Activated CD4-positive, alpha-beta T cell treated with anti-CD3 and anti-CD28 coated beads for 4 hours (primary cell): ENCODE data around the gene TCEANC2.
"Not testable (repeated sequence)": the region's sequence is repeated elsewhere in the genome, so short reads cannot be mapped to it uniquely, and the experiment has no call there.

ENCODE experiments used
- DNase-seq, 2 donors: peaks; one replicate each; pipeline ENCODE4 v3.0.0-alpha.2; 2020

The TCEANC2 gene

GRCh38 chr1:54052934-54053744 is at the start of gene TCEANC2, which contains the start of gene TMEM59:
TCEANC2 (plus strand) TSS chr1:54053608; CDS start chr1:54054423, 815 bp downstream.
TMEM59 (minus strand) TSS chr1:54053204; CDS start chr1:54053188, 16 bp downstream.
- peak; percentile 96 to 97 for DNase-seq

GRCh38 chr1:54003750-54004480 is 49.5 kb upstream of the TCEANC2 start:
- DNase-seq = not testable (repeated sequence)

GRCh38 chr1:54004481-54005049 is 48.8 kb upstream of the TCEANC2 start:
- DNase-seq = no peak

GRCh38 chr1:54006508-54006907 is 46.9 kb upstream of the TCEANC2 start:
- DNase-seq = no peak

- DNase-seq = no peak
These were observed 45.8 kb upstream of the TCEANC2 start for GRCh38 chr1:54007613-54008012.

GRCh38 chr1:54008876-54009275 is 44.5 kb upstream of the TCEANC2 start:
- no peak for DNase-seq

GRCh38 chr1:54009406-54009805 is 44.0 kb upstream of the TCEANC2 start:
- no peak for DNase-seq

- no peak for DNase-seq
These were observed 42.8 kb upstream of the TCEANC2 start for GRCh38 chr1:54010415-54011117.

GRCh38 chr1:54011316-54012007 is 41.9 kb upstream of the TCEANC2 start:
- DNase-seq = no peak

GRCh38 chr1:54012008-54012325 is 41.4 kb upstream of the TCEANC2 start:
- no peak for DNase-seq

- DNase-seq = no peak
These were observed 40.5 kb upstream of the TCEANC2 start for GRCh38 chr1:54012863-54013262.

GRCh38 chr1:54013393-54014008 is 39.9 kb upstream of the TCEANC2 start:
- no peak for DNase-seq

GRCh38 chr1:54014009-54014629 is 39.3 kb upstream of the TCEANC2 start:
- no peak for DNase-seq

- DNase-seq = no peak
These were observed 36.8 kb upstream of the TCEANC2 start for GRCh38 chr1:54016343-54017282.

- DNase-seq = no peak
These were observed 35.4 kb upstream of the TCEANC2 start, which contains the start of gene LDLRAD1 for GRCh38 chr1:54017979-54018378. LDLRAD1 (minus strand) TSS chr1:54018186; CDS start chr1:54018112, 74 bp downstream.

GRCh38 chr1:54018635-54019034 is 34.8 kb upstream of the TCEANC2 start:
- no peak for DNase-seq

- not testable (repeated sequence) for DNase-seq
These were observed 33.7 kb upstream of the TCEANC2 start for GRCh38 chr1:54019562-54020176.

GRCh38 chr1:54024358-54024757 is 29.1 kb upstream of the TCEANC2 start:
- DNase-seq = no peak

GRCh38 chr1:54024811-54025210 is 28.6 kb upstream of the TCEANC2 start:
- DNase-seq = not testable (repeated sequence)

GRCh38 chr1:54027848-54028247 is 25.6 kb upstream of the TCEANC2 start:
- no peak for DNase-seq
